ENCODE measurements around the gene GARRE1. TPM values are rescaled to one million over a fixed set of nuclear protein-coding genes. Genes with fewer than 3 reads are reported as not detected.

The GARRE1 gene
- total and polyA plus RNA-seq, 2 of the 8 experiments (the other 6 are each of a cell fraction or from before 2014, with no cell fraction given): 16.4 to 23.1 TPM

DNA sequence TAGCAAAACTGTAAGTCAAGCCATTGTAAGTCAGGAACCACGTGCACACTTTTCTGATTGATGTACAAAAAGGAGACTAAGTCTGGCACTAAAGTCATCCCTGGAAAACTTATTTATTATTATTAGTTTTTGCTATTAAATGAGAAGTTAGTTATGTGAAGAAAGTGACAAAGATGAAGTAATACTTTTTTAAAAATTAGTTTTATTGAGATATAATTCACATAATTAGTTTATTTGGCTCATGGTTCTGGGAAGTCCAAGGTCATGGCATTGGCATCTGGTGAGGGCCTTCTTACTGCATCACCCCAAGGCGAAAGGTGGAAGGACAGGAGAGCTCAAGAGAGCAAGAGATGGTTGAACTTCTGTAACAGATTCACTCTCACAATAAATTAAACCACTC lies 36.9 kb downstream of the GARRE1 start:
- H2BK20ac ChIP-seq (ENCODE audit: low read length): no peak overlapping the region
- no peak overlapping the region for H4K5ac ChIP-seq (ENCODE audit: insufficient read length, low read depth, low read length)
- H3K14ac ChIP-seq (ENCODE audit: insufficient read length): no peak overlapping the region
- ChIA-PET POLR2A (ENCODE audit: partially characterized antibody) (no interaction called here), CTCF (ENCODE audit: partially characterized antibody) (interaction anchor here (0.8 kb wide), 1 partner anchor 9 kb away, joined by 4 read pairs; no protein-coding TSS in a partner anchor)
- no peak overlapping the region for H3K27ac ChIP-seq (ENCODE audit: low read depth, low read length)
- H4K20me1 ChIP-seq (replicated peaks in 1 of 2; ENCODE audit: control insufficient read depth in 1 of 2, insufficient read depth in 2 of 2, low read length in 2 of 2): no peaks in the 10 kb centered on the region
- no peak overlapping the region for H3K4ac ChIP-seq (replicated peaks; ENCODE audit: insufficient read length, low read depth, low read length)
- H3K23me2 ChIP-seq (ENCODE audit: low read depth, low read length): no peaks in the 10 kb centered on the region
- no peak overlapping the region for H4K91ac ChIP-seq (replicated peaks; ENCODE audit: insufficient read length, low read length)
- H3K9me3 ChIP-seq (ENCODE audit: insufficient read depth in 2 of 2, low read depth in 1 of 2, low read length in 1 of 2): no peaks in the 10 kb centered on the region
- no peak overlapping the region for H2AFZ ChIP-seq (ENCODE audit: low read length)
- FAIRE-seq: no peak
- H2BK120ac ChIP-seq (replicated peaks; ENCODE audit: low read depth, low read length): no peak overlapping the region
- no peak overlapping the region for H3K23ac ChIP-seq (ENCODE audit: insufficient read length)
- H3K79me1 ChIP-seq (ENCODE audit: low read depth, low read length): no peaks in the 10 kb centered on the region; the same call in 1 of the 2 replicates
- WGBS, 2 experiments (ENCODE audit: extremely low coverage in 1 of 2, insufficient coverage in 1 of 2, insufficient read length in 1 of 2, insufficient replicate concordance in 2 of 2, low coverage in 1 of 2, low lambda C conversion rate in 2 of 2, missing lambda C conversion rate in 1 of 2): 85% methylated on average over 2 of the region's 2 CpGs; no CpG with 5 or more reads in 1 of the 2 experiments
- H3K4me1 ChIP-seq (replicated peaks in 1 of 4; ENCODE audit: control insufficient read depth in 3 of 4, insufficient read depth in 4 of 4, low read length in 3 of 4): no peaks in the 10 kb centered on the region
- no peak overlapping the region for H2BK5ac ChIP-seq (ENCODE audit: low read depth, low read length)
- no peak overlapping the region for H2AK5ac ChIP-seq (ENCODE audit: low read depth, low read length)
- H4K8ac ChIP-seq (ENCODE audit: extremely low read depth, insufficient read depth, low read length): no peak overlapping the region
- no peak overlapping the region for H2BK12ac ChIP-seq (ENCODE audit: low read depth, low read length)
- H3K4me3 ChIP-seq (ENCODE audit: extremely low read depth in 1 of 4, insufficient read depth in 2 of 4, low read depth in 3 of 4, low read length in 4 of 4): no peak overlapping the region
- H3K36me3 ChIP-seq (ENCODE audit: control insufficient read depth in 2 of 4, insufficient read depth in 4 of 4, low read length in 3 of 4): no peaks in the 10 kb centered on the region
- no peak overlapping the region for H3K18ac ChIP-seq (ENCODE audit: extremely low read depth, low read length)
- no peaks in the 10 kb centered on the region for H3K27me3 ChIP-seq (replicated peaks in 1 of 4; ENCODE audit: control insufficient read depth in 3 of 4, extremely low read depth in 1 of 4, insufficient read depth in 3 of 4, low read length in 3 of 4)
- no peak overlapping the region for H3K56ac ChIP-seq (replicated peaks; ENCODE audit: insufficient read length, low read depth, low read length)
- H3K79me2 ChIP-seq (ENCODE audit: control insufficient read depth in 1 of 2, insufficient read depth in 2 of 2, low read length in 2 of 2): no peaks in the 10 kb centered on the region
- no peak overlapping the region for H2BK15ac ChIP-seq (ENCODE audit: low read length)
- H3K4me2 ChIP-seq (ENCODE audit: insufficient read depth in 1 of 2, low read depth in 2 of 2, low read length in 2 of 2): no peak overlapping the region
- DNase-seq (ENCODE audit: low read depth in 1 of 2, low spot score in 2 of 2): no peak
- H3K9ac ChIP-seq (replicated peaks in 1 of 4; ENCODE audit: extremely low read depth in 1 of 4, low read depth in 3 of 4, low read length in 3 of 4): no peak overlapping the region
- TF ChIP-seq GABPA (IDR thresholded peaks at IDR 0.05; ENCODE audit: borderline replicate concordance, insufficient read depth, low read length): no peak
- no peak for TF ChIP-seq CTBP2 (IDR thresholded peaks at IDR 0.05; ENCODE audit: borderline replicate concordance, insufficient read depth, insufficient read length, low read length)

Measured in H1 (cell line).